T-helper 22 cell (primary cell): Measurements from ENCODE around the gene HOXC12.

Experiments
- DNase-seq: peaks from one replicate; pipeline ENCODE4 v3.0.0-alpha.2; 2020; ENCODE audit warnings: low read depth

HOXC12 gene

GRCh38 chr12:53954694-53955035 lies at the start of gene HOXC12:
HOXC12 (plus strand) TSS chr12:53954903; CDS start chr12:53954930, 27 bp downstream.
- DNase-seq = no peak

- no peak for DNase-seq
These were observed 47.6 kb upstream of the HOXC12 start for GRCh38 chr12:53907103-53907502.

GRCh38 chr12:53916788-53917655 lies 37.7 kb upstream of the HOXC12 start:
- DNase-seq = no peak

- no peak for DNase-seq
These were observed 29.9 kb upstream of the HOXC12 start for GRCh38 chr12:53924521-53925405.

- no peak for DNase-seq
These were observed 27.3 kb upstream of the HOXC12 start for GRCh38 chr12:53927220-53928029.

GRCh38 chr12:53928054-53928835 lies 26.5 kb upstream of the HOXC12 start:
- DNase-seq = no peak

- no peak for DNase-seq
These were observed 25.2 kb upstream of the HOXC12 start for GRCh38 chr12:53929527-53929926.

- DNase-seq = no peak
These were observed 24.0 kb upstream of the HOXC12 start for GRCh38 chr12:53930591-53931255.

- no peak for DNase-seq
These were observed 22.7 kb upstream of the HOXC12 start for GRCh38 chr12:53931844-53932581.

GRCh38 chr12:53932915-53933314 lies 21.8 kb upstream of the HOXC12 start:
- DNase-seq = no peak

- DNase-seq = no peak
These were observed 19.0 kb upstream of the HOXC12 start for GRCh38 chr12:53935383-53936341.

GRCh38 chr12:53937099-53937498 lies 17.6 kb upstream of the HOXC12 start:
- DNase-seq = no peak

GRCh38 chr12:53937596-53938325 lies 16.9 kb upstream of the HOXC12 start:
- DNase-seq = no peak

- no peak for DNase-seq
These were observed 16.2 kb upstream of the HOXC12 start, which contains the start of gene HOXC13 for GRCh38 chr12:53938326-53939140. HOXC13 (plus strand) TSS chr12:53938831; CDS start chr12:53938907, 76 bp downstream.

- DNase-seq = no peak
These were observed 15.3 kb upstream of the HOXC12 start for GRCh38 chr12:53939141-53940108.

- DNase-seq = no peak
These were observed 14.2 kb upstream of the HOXC12 start for GRCh38 chr12:53940443-53941014.
